ENCODE results near the gene RDH14.

- TF ChIP-seq, protein P1, sequence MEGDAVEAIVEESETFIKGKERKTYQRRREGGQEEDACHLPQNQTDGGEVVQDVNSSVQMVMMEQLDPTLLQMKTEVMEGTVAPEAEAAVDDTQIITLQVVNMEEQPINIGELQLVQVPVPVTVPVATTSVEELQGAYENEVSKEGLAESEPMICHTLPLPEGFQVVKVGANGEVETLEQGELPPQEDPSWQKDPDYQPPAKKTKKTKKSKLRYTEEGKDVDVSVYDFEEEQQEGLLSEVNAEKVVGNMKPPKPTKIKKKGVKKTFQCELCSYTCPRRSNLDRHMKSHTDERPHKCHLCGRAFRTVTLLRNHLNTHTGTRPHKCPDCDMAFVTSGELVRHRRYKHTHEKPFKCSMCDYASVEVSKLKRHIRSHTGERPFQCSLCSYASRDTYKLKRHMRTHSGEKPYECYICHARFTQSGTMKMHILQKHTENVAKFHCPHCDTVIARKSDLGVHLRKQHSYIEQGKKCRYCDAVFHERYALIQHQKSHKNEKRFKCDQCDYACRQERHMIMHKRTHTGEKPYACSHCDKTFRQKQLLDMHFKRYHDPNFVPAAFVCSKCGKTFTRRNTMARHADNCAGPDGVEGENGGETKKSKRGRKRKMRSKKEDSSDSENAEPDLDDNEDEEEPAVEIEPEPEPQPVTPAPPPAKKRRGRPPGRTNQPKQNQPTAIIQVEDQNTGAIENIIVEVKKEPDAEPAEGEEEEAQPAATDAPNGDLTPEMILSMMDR (IDR thresholded peaks at IDR 0.05) = no peak
- no peak for TF ChIP-seq POLR2A (IDR thresholded peaks at IDR 0.05)
Observed at GRCh38 chr2:18584608-18584954, 24.1 kb upstream of the RDH14 start.
